ENCODE data around the gene CETP. TPM values are rescaled to one million over a fixed set of nuclear protein-coding genes. Genes with fewer than 3 reads are reported as not detected.
A peak's percentile ranks its signal among the peaks of the same experiment; 100 is the strongest.

Gene CETP
- total and polyA plus RNA-seq, 2 of the 13 experiments (the other 11 are each of a cell fraction or from before 2014, with no cell fraction given) = 0.31 to 9.8 TPM

GRCh38 chr16:56931892-56932720, 29.6 kb upstream of the CETP start, which contains the start of gene HERPUD1 (continued):
- peak; percentile 99 for TF ChIP-seq ZNF414 (CRISPR knock-in tag; IDR thresholded peaks at IDR 0.05)
- TF ChIP-seq EZH2 (conservative IDR thresholded peaks at IDR 0.05; ENCODE audit: low read depth, low read length) = no peak
- peak; percentile 27 for TF ChIP-seq AKAP8 (CRISPR knock-in tag; IDR thresholded peaks at IDR 0.05)
- TF ChIP-seq GABPA (IDR thresholded peaks at IDR 0.05; ENCODE audit: low read depth, low read length) = no peak
- TF ChIP-seq GABPA (CRISPR knock-in tag; IDR thresholded peaks at IDR 0.05; ENCODE audit: low read depth) = peak; percentile 58
- TF ChIP-seq ZNF577 (CRISPR knock-in tag; IDR thresholded peaks at IDR 0.05; ENCODE audit: borderline replicate concordance, low read depth) = no peak
- TF ChIP-seq ZNF333 (CRISPR knock-in tag; IDR thresholded peaks at IDR 0.05; ENCODE audit: borderline replicate concordance) = peak; percentile 87; the same call in 1 of the 2 replicates
- TF ChIP-seq TAF15 (IDR thresholded peaks at IDR 0.05; ENCODE audit: low read depth, low read length, poor library complexity, severe bottlenecking) = no peak
- TF ChIP-seq, protein P1, sequence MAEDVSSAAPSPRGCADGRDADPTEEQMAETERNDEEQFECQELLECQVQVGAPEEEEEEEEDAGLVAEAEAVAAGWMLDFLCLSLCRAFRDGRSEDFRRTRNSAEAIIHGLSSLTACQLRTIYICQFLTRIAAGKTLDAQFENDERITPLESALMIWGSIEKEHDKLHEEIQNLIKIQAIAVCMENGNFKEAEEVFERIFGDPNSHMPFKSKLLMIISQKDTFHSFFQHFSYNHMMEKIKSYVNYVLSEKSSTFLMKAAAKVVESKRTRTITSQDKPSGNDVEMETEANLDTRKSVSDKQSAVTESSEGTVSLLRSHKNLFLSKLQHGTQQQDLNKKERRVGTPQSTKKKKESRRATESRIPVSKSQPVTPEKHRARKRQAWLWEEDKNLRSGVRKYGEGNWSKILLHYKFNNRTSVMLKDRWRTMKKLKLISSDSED (CRISPR knock-in tag; IDR thresholded peaks at IDR 0.05) = no peak; the same call in 1 of the 2 replicates
- TF ChIP-seq ZNF878 (CRISPR knock-in tag; IDR thresholded peaks at IDR 0.05) = peak; percentile 86; the same call in 1 of the 2 replicates
- peak; percentile 88 for TF ChIP-seq ESRRA (CRISPR knock-in tag; IDR thresholded peaks at IDR 0.05; ENCODE audit: low read depth)
- TF ChIP-seq ZNF670 (CRISPR knock-in tag; IDR thresholded peaks at IDR 0.05; ENCODE audit: borderline replicate concordance) = peak; percentile 88
- no peak for TF ChIP-seq ZNF543 (CRISPR knock-in tag; IDR thresholded peaks at IDR 0.05)
- peak; percentile 54 for TF ChIP-seq SIX4 (CRISPR knock-in tag; IDR thresholded peaks at IDR 0.05)
- peak; percentile 85 for TF ChIP-seq ZFX (CRISPR knock-in tag; IDR thresholded peaks at IDR 0.05; ENCODE audit: low read depth)
- no peak for TF ChIP-seq IKZF1 (IDR thresholded peaks at IDR 0.05)
- no peak; the same call in 1 of the 2 replicates for TF ChIP-seq ZBTB42 (CRISPR knock-in tag; IDR thresholded peaks at IDR 0.05)
- peak; percentile 98 for TF ChIP-seq KAT7 (CRISPR knock-in tag; IDR thresholded peaks at IDR 0.05; ENCODE audit: borderline replicate concordance)
- peak; percentile 89 for TF ChIP-seq ERF (CRISPR knock-in tag; IDR thresholded peaks at IDR 0.05)
- TF ChIP-seq REPIN1 (CRISPR knock-in tag; IDR thresholded peaks at IDR 0.05; ENCODE audit: borderline replicate concordance, low read depth) = peak; percentile 80
- TF ChIP-seq, protein P2, sequence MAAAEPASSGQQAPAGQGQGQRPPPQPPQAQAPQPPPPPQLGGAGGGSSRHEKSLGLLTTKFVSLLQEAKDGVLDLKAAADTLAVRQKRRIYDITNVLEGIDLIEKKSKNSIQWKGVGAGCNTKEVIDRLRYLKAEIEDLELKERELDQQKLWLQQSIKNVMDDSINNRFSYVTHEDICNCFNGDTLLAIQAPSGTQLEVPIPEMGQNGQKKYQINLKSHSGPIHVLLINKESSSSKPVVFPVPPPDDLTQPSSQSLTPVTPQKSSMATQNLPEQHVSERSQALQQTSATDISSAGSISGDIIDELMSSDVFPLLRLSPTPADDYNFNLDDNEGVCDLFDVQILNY (CRISPR knock-in tag; conservative IDR thresholded peaks at IDR 0.05) = 0 out of 2 replicates have a peak, but pooled peaks have one; percentile 64
- TF ChIP-seq ZNF816 (CRISPR knock-in tag; IDR thresholded peaks at IDR 0.05; ENCODE audit: borderline replicate concordance) = peak; percentile 97; the same call in 1 of the 2 replicates
- TF ChIP-seq SP4 (CRISPR knock-in tag; IDR thresholded peaks at IDR 0.05) = peak; percentile 97
- peak; percentile 93 for TF ChIP-seq FOXC1 (CRISPR knock-in tag; IDR thresholded peaks at IDR 0.05; ENCODE audit: borderline replicate concordance)
- TF ChIP-seq IRF1 (CRISPR knock-in tag; IDR thresholded peaks at IDR 0.05; ENCODE audit: low read depth) = no peak
- TF ChIP-seq, protein P3, sequence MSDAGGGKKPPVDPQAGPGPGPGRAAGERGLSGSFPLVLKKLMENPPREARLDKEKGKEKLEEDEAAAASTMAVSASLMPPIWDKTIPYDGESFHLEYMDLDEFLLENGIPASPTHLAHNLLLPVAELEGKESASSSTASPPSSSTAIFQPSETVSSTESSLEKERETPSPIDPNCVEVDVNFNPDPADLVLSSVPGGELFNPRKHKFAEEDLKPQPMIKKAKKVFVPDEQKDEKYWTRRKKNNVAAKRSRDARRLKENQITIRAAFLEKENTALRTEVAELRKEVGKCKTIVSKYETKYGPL (CRISPR knock-in tag; IDR thresholded peaks at IDR 0.05) = peak; percentile 80
- 0 out of 2 replicates have a peak, but pooled peaks have one; percentile 2 for TF ChIP-seq ZNF296 (CRISPR knock-in tag; conservative IDR thresholded peaks at IDR 0.05)
